Astrocyte (in vitro differentiated cells and primary cell): ENCODE results near the gene FAM3A.

Experiments
- CTCF ChIP-seq: IDR thresholded peaks from 2 replicates; pipeline ENCODE4 v1.5.1; 2011; ENCODE audit warnings: low read depth, mild to moderate bottlenecking, inconsistent platforms, low read length, moderate library complexity; ENCODE audit not compliant: insufficient read depth
- EZH2 ChIP-seq: IDR thresholded peaks from 2 replicates; pipeline ENCODE4 v1.6.1; 2012; ENCODE audit warnings: mild to moderate bottlenecking, low read length, inconsistent platforms; ENCODE audit not compliant: insufficient read depth

GRCh38 chrX:154515966-154516655, at the start of gene FAM3A:
- no peak for TF ChIP-seq CTCF
- TF ChIP-seq EZH2, result no peak
